ENCODE measurements around the gene PPIL1. TPM values are rescaled to one million over a fixed set of nuclear protein-coding genes. Genes with fewer than 3 reads are reported as not detected.

PPIL1 gene
- total RNA-seq, 1 donor from 2014 or later = 21.3 TPM

DNA sequence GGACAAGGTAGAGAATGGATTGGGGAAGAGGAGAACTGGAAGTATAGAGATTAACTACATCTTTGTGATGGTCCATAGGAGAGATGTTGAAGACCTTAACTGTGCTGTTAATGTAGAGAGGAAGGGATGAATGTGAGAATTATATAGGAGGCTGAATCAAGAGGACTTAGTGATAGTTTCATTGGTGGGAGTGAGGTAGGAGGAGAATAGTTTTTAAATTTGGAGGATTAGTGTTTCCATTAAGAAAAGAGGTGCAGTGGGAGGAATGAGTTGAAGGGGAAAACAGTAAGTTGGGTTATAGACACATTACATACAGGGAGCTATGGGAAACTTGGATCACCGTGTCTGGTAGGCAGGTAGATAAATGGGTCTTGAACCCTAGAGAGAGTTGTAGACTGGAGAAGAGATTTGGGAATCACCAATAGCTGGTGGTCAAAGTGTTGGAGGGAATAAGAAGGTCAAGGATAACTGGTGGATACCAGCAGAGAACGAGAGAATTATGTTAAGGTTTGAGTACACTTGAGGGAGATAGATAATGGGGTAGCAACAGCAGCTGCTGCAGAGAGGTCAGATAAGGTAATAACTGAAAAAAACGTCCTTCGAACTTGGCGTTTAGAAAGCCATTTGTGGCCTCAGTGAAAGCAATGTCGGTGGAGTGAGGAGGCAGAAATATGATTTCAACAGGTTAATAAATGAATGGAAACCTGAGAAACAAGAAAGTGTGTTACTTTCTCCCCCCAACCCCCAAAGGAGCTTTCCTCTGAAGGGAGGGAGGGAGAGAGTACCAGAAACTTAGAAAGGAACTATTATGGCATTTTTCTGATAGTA, 14.3 kb upstream of the PPIL1 start:
- DNase-seq = no peak

DNA sequence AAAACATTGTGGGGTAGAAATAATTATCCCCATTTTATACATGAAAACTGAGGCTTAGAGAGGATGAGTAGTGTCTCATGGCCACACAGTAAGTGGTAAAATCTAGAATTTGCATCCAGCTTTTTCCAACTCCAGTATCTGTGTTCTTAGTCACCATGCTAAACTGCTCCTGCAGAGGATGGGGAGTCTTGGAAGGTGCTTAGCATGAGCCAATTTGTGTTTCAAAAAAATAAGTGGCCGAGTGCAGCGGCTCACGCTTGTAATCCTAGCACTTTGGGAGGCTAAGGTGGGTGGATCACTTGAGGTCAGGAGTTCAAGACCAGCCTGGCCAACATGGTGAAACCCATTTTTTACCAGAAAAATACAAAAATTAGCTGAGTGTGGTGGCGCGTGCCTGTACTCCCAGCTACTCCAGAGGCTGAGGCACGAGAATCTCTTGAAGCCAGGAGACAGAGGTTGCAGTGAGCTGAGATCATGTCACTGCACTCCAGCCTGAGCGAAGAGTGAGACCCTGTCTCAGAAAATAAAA, 13.6 kb upstream of the PPIL1 start:
- DNase-seq = no peak

DNA sequence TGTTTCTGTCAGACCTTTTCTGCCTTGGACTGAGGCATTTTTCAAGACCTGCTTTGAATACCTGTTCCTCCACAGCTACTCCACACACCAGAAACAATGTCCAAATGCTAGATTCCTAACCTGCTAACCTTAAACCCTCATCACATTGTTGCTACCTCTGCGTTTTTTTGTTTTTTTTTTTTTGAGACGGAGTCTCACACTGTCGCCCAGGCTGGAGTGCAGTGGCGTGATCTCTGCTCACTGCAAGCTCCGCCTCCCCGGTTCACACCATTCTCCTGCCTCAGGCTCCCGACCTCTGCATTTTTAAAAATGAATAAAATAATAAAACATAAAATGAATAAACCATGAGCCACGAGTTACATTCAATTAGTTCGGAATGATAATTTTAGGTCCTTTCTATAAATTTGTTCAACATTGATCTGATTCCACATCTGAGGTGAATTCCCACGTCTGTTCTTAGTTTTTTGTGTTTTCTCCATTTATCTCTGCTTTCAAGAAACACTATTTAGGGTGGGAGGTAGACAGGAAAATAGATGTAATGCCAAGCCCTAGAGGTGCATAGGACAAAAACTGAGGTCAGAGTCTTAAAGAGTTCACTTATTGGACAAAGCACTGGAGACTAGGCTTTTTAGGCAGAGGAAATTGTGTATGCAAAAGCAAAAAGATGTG, 12.5 kb upstream of the PPIL1 start:
- no peak for DNase-seq

DNA sequence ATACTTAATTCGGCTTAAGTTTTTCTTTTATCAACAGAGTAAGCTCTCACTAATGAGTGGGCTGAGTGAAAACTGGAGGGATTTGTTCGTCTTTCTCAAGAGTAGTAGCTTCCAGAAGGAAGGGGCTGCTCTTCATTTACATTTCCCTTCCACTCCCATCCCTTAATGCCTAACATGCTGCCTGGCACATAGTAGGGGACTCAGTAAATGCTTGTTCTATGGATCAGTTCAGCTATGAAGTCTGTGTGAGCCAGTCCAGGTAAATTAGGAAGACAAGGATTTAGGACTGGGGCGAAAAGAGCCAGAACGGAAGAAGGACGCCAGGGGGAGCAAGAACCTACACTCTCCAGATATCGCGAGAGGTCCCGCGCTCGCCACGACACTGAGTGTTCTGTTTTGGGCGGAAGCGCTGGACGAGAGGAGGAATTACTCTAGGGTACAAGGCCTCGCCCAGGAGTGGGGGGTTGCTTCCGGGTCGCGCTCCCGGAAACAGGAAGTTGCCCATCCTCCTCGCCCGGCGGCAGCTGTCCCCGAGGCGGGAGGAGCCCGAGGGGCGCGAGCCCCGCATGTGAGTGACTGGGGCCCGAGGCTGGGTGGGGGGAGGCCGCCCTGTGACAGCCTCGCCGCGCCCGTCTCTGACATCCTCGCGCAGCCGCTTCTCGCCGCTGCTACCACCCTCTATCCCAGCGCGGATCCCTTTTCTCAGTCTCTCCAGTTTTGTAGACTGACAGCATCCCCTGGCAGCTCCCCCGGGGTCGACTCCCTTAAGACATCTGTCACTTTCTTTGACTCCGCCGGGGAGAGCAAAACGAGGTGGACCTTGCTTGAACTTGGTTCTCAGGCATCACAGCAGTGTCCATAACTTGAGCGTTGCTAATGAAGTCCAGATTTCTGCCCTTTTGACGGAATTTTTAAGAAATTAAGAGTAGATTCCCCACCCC, 11.1 kb upstream of the PPIL1 start, which contains the start of gene C6orf89:
Gene C6orf89, plus strand, starts transcription at position 492 of the 941 bp plus-strand sequence. CDS start 13,493 bp downstream, outside the sequence.
- peak; percentile 98 for DNase-seq

DNA sequence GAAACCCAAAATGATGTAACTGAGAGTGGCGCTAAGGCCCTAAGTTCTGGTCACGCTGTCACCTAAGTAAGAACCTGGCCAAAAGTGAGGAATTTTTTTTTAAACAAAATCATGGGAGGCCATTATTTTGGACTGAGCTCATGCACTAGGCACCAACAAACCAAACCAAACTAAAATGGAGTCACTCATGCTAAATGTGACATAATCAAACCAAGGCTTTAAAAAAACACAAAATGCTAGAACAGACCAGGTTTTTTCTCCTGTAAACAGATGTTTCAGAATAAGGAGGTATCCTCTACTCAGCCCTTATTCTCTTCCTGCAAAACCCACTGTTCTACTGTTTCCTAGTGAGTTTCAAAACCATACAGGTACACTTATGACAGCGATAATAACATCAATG, 10.0 kb upstream of the PPIL1 start:
- no peak for DNase-seq

DNA sequence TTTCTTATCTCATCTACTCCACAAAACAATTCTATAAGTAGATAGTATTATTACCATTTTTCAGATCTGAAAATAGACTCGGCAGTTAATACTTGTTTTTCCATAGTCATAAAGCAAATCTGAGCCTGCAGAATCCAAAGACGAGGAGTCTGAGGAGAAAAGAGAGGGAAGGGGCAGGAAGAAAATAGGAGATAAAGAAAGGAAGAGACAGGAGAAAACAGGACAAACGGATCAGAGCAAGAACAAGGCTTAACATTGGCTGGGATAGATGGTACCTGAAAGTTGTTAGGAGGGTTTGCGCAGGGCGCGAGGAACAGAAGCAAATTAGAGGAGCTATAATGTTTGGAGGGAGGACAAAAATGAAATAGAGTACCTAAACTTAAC, 639 bp upstream of the PPIL1 start:
- no peak for DNase-seq

DNA sequence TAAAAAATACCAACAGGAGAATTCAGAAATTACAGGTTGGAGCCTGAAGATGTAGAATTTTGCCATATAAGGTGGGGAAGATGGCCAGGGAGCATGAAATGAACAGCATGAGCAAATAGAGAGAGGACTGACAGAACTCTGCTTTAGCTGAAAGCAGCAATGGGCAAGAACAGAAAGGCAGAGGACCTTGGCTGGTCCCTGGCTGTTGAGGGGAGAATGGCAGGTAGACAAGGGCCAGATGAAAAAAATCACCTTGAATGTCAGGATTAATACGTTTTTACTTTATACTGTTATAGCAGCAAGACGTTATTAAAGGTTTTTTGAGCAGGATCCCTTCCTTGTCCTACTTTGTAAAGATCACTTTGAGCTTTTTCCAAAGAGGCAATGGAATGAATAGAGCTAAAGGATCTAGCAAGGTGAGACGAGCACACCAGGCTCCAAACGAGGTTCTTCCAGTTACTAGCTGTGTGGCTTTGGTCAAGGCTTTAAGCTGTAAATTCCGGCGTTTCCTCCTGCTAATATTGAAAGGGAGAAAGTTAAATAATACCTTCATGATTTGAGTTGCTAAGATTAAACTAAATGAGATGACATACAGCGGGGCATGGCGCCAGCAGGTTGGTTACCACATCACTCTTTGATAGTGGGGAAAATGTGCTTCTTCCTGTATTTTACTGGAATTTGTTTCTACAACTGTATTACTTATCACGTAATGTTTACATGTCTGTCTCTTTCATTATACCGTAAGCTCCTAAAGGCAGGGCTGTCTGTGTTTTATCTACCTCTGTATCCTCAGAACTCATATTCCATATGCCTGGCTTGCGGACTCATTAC, 776 bp downstream of the PPIL1 start:
- DNase-seq = peak; percentile 35

DNA sequence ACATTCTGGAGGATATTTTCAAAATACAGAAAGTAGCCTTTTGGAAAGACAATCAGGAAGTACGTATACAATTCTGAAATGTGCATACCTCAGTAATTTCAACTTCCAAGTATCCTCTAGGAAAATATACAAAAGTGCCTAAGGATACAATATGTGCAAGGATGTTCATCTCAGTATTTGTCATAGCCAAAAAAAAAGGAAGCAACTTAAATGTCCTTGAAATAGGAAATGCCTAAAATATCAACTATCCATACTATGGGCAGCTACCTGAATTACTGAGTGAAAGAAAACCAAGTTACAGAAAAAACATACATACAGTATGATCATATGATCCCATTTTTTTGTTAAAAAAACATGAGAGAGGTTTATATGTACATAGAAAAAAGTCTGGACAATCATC, 1.5 kb downstream of the PPIL1 start:
- DNase-seq = no peak

DNA sequence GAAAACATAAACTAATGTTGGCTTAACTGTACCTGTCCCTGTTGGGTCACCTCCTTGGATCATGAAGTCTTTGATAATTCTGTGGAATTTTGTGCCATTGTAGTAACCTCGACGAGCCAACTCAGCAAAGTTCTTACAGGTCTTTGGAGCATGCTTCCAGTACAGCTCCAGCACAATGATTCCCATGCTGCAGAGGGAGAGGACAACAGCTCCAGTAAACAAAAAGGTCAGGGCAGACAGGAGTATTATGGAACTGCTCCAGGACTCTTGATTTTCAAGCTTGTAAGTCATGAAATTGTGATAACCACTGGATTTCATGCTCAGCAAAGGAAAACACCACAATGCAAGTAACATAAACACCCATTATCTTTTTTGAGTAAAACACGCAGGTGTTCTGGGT, 2.9 kb downstream of the PPIL1 start:
- no peak for DNase-seq

DNA sequence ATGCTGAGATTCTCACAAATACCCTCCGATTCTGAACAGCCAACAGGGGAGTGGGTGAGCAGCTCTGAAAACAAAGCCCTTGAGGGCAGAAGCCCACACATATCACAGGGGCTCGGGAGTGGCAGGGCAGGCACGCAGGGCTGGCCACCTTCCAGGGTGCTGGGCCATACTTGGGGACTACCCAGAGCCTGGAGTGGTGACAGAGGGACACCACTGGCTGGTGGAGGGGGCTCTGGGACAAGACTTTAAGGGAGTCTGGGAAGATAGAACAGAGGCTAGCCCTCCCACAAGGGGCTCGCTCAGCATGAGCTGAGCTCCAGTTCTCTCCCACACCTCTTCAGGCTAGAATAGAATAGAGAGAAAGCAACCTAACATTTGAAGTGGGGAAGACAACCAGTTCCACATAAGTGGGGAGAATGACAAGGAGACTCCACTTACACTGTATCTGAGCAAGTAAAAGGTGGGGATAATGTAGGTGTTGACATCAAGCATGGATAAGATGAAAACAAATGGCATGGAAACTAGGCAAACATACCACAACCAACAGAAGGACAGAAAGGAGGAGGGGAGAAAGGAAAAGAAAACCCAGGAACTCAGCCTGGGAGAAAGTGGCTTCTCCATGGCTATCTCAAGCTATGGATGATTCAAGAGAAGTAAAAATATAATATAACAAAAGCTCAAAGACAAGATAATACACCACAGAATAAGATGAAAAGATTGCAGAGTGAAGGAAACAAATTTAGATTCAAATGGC, 7.0 kb downstream of the PPIL1 start:
- DNase-seq = no peak

DNA sequence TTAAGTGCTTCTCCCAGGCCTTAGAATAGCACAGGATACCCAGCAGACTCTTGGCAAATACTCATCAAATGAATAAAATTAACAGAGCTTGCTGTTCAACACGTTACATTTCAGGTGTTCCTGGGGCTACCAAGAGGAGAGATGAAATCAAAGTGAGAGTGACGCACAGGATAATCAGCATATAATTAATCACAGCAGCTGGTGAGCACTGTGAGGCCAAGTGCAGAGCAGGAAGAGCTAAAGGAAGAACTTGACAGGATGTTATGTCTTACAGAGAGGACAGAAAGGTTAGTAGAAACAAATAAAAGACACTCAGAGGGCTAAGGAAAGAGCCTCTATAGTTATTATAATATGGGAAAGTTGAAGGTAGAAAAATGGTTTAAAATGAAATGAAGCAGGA, 8.8 kb downstream of the PPIL1 start:
- peak; percentile 59 for DNase-seq

DNA sequence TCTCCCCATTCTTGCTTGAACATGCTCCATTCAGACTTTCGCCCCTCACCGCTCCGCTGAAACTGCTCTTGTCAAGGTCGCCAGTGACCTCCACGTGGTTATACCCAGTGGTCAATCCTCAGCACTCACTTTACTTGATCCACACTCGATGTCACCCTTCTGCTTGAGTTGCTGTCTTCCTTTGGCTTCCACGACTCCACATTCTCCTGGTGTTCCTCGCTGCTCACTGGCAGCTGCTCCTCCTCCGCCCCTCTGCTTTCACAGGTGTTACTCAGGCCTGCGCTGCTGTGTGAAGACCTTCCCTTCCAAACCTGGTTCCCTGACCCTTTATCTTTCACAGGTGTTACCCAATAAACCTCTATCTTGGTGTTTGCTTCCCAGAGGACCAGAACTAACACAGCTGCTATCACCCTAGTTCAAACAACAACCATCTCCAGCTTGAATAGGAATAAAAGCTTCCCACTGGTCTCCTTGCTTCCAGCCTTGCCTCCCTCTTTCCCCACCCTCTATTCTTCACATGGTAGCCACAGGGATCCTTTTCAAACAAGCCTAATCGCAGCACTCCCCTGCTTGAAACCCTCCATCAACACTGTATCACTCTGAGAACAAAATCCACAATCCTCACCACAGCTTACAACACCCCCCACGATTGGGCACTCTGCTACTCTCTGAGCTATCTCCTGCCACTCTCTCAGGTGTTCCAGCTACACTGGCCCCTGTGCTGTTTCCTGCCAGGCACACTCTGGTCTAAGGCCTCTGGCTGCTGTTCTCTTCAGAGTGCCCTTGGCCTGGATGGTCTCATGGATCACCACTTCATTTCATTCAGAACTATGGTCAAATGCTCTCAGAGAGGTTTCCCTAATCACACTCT, 10.7 kb downstream of the PPIL1 start:
- no peak for DNase-seq

DNA sequence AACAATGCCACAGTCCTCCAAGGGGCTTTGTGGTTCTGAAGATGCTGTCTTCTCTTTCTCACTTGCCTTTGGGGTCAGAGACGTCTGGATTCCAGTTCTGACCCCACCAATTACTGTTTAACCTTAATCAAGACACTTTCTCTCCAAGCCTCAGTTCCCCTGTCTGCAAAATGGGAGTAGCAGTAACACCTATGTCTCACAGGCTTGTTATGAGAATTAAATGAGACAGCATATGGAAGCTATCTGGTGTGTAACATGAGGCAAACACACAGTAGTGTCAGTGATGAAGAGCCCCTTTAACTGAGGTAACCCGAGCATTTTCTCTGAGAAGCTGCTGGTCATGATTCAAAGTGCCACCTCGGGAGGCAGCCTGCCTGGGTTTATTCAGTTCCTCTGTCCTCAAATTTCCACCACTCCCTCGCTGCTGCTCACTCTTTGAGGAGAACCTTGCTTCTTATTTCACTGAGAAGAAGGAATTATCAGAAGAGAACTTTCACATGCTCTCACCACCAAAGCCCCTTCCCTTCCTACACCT, 11.7 kb downstream of the PPIL1 start:
- DNase-seq = no peak

DNA sequence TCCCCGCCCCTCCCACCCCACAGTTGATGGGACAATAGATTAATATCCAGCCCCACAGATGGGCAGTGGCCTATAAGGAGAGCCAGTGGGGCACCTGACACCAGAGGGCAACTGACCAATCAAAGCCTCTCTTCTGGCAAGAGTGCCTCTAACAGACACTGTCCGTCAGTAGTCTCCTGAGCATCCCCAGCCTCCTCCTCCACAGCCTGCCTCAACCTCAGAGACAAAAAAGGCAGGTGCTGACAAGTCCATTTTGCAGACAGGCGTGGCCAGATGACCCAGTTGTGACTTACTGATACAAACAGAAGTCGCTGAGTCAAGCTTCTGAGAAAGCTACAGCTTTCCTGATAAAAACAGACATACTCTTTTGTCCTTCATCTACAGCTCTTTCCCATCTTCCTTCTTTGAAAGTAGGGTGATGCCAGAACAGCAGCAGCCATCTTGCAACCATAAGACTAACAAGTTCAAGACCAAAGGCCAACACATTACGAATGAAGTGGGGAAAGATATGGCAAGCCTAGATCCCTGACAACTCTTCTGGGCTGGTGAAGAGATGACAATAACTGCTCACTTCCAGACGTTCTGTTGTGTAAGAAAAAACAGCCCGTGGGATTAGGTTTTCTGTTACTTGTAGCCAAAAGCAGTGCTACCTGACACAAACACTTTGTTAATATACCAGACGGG, 12.3 kb downstream of the PPIL1 start:
- no peak for DNase-seq

DNA sequence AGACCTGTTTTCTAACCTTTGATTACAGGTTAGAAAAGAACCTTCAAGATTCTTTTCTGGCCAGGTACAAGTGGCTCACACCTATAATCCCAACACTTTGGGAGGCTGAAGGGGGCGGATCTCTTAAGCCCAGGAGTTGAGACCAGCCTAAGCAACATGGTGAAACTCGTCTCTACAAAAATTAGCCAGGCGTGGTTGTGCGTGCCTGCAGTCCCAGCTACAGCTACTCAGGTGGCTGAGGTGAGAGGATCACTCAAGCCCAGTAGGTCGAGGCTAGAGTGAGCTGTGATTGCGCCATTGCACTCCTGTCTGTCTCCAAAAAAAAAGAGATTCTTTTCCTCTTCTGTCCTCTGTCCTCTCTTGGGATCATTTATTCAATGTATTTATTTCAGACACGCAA, 14.5 kb downstream of the PPIL1 start:
- DNase-seq = no peak

DNA sequence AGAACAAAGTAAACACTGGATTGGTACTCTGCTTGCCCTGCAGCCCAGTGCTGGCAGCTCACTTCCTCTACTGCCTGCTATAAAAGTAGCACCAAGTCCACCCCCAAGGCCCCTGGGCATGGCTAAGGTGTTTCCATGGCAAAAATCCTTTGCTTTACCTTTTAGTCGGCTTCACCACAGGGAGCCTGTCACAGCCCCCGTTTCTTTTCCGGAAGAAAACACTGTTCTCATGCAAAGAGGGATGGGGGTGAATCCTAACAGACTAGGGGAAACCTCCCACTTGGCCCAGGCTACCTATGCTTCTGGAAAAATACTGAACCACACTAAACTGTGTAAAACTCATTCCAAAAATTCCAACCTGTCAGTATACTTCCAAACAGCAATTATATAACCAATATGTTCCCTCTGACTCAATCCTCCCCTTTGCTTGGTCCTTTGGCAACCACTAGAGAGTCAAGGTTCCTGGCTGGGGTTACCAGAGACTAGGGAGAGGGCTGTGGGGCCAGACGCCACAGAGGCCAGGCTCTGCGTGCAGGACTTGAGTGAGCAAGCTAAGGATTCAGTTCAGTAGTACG, 16.1 kb downstream of the PPIL1 start:
- DNase-seq = no peak

DNA sequence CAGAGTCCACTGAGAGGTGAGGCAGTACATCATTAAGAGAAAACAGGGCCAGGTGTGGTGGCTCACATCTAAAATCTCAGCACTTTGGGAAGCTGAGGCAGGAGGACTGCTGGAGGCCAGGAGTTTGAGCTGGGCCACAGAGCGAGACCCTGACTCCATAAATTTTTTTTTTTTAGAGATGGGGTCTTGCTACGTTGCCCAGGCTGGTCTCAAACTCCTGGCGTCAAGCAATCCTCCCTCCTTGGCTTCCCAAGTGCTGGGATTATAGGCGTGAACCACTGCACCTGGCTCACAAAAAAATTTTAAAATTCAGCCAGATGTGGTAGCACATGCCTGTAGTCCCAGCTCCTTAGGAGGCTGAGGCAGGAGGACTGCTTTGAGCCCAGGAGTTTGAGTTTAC, 17.3 kb downstream of the PPIL1 start:
- no peak for DNase-seq

DNA sequence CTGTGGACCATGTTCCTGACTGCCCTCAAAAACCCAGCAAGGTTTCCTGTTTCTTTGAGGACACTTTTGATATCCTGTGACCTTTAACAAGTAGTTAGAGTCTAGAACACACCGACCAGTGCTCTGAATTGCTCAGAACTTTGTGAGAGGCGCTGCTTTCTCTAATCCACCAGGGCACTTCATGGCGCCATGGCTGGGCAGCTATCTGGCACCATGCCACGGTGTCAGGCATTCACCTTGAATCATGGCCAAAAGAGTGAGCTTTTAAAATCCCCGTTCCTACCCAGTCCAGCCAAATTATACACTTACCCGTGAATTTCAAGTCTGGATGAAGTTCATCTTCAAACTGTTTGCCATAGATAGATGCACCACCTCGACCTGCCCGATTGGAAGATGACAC, 18.3 kb downstream of the PPIL1 start:
- DNase-seq = no peak

DNA sequence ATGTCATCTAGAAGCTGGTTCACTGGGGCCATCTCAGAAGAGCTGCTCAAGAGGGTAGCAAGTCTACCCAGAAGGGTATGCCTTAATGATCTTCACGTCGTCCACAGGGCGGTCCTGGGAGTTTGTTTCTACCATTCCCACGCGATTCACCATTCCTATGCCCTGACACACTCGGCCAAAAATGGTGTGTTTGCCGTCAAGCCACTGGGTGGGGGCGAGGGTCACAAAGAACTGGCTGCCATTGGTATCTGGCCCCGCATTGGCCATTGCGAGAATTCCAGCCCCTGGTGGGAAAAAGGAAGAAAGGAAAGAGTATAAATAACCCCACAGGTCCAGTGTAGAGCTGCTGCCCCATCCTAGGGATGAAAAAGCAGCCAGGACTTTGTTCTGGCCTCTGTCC, 18.9 kb downstream of the PPIL1 start:
- no peak for DNase-seq
